Middle frontal gyrus (tissue), 1 donor: ENCODE measurements around the gene FBLN2.
A peak's percentile ranks its signal among the peaks of the same experiment; 100 is the strongest.

Source experiments
- DNase-seq: peaks from one replicate; pipeline ENCODE4 v3.0.0-alpha.2; 2015; ENCODE audit warnings: low spot score; ENCODE audit errors: extremely low spot score

Gene FBLN2

DNA sequence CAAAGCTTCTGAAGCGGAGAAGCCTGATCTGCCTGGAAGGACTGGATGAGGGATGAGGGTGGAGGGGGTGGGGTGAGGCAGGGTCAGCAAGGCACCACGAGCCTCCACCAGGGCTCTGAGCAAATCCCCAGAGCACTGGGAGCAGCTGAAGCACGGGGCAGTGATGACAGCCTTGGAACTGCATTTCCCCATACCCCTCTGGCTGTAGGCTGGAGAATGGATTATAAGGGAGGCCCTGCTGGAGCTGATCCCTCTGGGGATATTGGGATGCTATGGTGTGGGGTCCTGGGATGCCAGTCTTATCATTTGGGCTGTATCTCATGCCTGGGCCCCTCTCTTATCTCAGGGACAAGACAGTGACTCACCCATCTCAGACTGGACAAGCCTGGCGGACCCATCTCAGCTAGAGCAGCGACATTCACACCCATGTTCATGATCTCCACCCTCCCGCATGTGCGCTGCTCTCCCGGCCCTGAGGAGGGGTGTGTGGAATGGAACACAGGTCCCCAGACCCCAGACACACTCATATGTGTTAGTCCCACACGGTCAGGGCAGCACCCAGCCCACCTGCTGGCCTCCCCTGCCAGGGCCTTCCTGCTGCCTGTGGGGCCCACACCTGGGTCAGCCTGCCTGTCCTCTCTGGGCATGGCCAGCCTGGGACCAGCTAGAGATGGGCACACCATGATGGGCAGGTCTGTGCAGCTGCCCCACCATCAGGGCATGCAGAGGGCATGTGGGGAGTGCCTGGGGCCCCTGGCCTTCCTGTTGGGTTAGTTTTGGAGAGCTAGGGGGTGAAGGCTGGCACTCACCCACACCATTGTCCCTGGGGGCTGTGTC is 97.1 kb downstream of the FBLN2 start:
- no peak for DNase-seq

DNA sequence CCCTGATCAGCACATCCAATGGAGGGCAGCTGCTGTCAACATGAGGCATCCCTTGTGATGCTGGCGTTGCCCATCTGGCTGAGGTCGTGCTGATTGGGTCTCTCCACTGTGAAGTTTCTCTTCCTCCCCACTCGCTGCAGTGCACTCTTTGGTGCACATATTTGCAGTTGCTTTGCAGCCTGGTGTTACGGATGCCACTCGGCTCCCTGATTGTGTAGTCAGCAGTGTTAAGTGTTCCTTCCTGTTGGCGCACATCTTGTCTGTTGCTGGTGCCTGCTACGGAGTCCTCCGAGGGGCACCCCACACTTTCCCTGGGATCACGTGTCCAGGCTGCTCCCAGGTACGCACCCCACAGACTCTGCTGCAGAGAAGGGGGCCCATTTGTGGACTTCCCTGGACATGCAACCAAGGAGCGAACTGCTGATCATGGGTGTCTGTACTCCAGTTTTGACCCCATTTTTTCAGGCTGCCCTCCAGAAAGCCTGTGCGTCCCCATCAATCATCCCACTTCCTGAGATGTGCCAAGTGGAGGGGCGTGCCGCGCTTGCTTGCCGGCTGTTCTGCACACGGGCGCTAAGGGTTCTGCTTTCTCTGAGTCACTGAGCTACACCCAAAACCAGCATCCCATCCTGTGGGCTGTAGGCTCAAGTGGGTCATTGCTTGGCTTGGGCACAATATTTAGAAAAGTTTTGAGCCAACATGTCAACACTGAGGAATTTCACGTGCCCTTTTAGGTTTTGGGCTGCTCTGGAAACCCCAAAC is 98.6 kb downstream of the FBLN2 start:
- DNase-seq: no peak

DNA sequence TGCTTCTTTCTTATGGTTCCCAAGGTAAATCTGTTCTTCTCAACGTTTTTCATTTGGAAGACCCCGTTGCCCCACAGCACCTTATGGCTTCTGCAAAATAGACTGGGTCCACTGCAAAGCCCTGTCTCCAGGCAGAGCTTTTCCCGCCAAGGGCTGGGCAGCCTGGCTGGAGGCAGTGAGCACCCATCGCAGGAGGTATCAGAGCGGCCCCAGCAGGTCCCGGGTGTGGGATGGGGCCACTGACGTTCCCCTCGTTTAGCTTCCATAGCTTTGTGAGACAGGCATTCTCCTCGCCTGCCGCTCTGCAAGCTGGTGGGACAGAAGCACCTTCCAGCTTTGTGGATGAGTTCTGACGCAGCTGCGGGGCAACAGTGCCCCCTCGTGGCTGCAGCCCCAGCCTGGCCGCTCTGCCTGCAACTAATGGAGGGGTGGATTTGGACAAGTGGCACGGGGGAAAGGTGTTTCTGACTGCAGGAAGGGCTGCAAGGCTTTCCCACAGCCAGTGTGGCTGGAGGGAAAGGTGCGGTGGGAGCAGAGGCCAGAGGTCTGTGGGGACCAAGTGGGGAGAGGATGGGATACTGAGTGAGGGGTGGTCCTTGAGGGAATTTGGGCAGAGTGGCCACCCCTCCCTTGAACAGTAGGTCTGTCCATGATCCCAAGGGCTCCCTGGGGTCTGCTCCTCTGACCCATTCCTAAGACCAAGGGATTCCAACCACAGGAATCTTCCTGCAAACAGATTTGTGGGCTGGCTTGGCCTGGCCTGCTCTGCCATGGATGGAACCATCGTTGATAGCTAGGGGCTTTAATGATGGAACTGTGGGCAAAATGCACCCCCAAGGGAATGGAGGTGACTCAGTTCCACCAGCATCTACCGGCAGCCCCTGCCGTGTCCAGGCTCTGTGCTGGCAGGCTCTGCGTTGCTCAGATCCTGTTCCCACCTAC is 99.4 kb downstream of the FBLN2 start:
- DNase-seq: peak; percentile 87

DNA sequence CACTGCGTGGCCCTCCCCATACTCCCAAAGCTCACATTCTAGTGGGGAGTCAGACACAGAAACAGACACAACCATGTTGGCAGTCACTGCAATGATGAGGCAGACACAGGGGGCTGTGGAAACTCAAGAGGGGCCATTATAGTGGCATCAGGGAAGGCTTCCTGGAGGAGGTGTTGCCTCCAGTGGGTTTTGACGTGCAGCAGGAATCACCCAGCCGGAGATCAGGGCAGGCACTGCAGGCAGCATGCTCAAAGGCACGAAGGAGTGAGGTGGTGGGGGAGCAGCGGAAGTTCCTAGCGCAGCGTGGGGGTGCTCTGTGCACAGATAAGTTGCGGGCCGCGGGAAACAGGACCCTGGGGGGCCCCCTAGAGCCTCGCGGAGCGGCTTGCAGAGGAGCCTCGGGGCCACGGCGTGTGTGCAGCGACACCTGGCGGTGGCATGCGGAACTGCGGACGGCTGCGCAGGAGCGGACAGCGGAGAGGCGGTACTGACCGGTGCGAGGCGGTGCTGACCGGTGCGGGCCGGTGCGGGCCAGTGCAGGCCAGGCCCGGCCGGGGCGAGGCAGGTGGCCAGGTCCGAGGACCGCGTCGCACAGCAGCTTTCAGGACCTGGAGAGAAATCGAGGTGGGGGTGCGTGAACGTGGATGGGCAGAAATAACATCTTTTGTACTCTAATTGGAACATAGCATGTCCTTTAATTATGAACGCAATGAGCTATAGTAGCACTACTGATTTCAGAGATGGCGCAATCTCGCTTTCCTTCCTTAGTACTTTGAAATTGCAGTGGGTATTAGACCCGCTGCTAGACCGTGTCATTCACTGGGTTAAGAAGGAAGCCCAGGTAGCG is 101.5 kb downstream of the FBLN2 start:
- peak; percentile 58 for DNase-seq

DNA sequence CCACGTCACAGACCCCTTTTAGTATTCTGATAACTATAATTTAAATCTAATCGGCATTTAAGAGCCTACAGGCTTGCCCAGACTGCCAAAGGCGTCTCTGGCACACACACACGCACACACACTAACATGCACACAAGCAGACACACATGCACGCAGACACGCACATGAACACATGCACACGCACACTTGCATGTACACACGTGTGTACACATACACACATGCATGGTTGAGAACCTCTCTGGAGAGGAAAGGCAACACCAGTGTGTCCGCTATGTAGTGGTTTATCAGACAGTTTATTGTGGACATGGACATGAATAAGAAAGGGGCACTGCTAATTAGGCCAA is 102.1 kb downstream of the FBLN2 start:
- DNase-seq: no peak

DNA sequence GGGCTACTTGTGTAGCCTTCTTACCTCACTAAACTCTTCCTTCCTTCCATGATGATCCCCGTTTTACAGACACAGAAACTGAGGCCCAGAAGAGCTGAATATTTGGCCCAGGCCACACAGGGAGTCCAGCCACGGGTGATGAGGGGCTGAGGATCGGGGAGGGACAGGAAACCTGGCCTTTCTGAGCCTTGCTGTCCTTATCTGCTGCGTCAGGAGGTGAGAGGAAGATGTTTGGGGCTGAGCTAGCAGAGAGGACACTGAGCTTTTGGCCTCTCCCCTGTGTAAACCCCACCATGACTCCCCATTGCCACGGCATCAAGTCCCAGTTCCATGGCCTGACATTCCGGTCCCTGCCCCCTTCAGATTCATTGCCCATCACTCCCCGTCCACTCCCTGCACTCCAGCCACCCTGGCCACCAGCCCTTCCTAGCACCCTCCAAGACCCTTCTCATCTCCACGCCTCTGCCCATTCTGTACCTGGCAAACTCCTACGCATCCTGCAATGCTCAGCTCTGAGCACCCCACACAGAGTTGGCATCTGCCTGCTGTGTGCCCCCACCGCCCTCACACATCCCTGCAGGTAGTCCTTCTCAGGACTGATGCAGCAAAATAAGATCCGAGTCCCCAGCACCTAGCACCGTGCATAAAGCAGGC is 103.0 kb downstream of the FBLN2 start:
- DNase-seq: no peak

DNA sequence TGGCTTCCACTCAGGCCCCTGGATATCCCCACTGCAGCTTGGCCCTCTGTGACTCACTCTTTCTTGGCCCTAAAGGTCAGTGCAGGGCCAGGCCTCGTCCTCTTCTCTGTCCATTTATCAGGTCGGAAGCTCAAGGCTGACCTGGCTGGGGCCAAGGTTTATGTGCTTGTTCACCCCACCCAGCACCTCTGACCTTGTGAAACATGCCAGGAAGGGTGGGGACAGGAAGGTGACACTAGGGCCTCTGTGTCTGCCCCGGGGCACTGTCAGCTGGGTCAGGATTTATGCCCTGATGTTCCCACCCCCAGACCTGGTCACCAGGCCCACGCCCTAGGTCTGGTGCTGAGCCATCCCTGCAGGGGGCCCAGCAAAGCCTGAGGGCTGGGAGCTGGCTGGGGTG is 103.8 kb downstream of the FBLN2 start:
- DNase-seq: no peak

DNA sequence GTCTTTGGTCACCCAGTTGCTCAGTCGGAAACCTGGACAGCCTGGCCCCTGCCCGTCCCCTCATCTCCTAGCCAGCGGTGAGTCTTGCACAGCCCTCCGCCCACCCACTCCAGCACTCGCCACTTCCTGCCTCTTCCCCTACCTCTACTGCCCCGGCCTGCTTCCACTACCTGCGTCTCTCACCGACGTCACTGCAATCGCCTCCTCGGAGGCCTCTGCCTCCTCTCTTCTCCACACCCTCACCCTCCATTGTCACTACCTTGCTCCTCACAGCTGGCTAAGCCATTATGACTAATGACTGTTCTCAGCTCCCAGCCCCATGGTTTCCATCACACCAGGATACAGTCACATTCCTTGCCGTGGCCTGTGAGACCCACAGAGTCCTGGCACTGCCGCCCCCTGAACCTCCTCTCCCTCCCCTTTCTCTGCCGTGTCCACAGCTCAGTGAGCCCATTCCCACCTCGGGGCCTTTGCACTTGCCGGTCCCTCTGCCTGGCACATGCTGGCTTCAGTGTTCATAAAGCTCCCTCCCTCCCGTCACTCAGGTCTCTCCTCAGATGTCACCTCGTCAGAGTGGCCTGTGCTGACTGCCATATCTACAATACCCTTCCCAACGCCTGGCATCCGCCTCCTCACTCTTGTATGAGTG is 104.8 kb downstream of the FBLN2 start:
- no peak for DNase-seq

DNA sequence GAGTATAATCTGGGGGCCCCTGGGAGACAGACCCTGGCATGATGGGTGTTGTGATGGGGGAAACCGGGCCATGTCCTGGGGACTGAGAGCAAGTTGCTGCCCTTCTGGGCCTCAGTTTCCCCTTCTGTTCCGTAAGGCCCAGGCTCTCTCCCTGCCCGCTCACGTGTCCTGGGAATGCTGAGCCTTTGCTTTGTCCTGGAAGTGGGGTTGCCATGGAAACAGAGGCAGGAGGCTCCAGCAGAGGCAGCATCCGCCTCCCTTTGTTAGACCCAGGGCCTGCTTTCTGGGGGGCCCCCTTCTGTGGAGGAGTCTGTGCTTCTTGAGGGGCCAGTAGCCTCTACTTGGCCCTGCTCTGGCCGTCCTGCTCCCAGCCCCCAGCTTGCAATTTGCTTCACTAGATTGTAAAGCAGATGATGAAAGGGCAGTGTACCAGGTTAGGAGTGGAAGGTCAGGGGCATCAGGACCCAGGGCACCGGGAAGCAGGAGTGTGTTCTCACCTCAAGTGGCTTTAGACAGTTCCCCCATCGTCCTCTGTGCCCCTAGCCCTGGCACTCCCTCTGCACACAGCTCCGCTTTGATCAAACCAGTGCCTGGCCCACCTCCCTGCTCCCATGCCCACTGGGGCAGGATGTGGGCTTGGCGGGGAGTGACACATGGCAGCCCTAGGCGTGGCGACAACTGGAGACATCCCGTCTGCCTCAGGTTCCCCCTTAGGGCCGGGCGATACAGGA is 105.6 kb downstream of the FBLN2 start:
- no peak for DNase-seq

DNA sequence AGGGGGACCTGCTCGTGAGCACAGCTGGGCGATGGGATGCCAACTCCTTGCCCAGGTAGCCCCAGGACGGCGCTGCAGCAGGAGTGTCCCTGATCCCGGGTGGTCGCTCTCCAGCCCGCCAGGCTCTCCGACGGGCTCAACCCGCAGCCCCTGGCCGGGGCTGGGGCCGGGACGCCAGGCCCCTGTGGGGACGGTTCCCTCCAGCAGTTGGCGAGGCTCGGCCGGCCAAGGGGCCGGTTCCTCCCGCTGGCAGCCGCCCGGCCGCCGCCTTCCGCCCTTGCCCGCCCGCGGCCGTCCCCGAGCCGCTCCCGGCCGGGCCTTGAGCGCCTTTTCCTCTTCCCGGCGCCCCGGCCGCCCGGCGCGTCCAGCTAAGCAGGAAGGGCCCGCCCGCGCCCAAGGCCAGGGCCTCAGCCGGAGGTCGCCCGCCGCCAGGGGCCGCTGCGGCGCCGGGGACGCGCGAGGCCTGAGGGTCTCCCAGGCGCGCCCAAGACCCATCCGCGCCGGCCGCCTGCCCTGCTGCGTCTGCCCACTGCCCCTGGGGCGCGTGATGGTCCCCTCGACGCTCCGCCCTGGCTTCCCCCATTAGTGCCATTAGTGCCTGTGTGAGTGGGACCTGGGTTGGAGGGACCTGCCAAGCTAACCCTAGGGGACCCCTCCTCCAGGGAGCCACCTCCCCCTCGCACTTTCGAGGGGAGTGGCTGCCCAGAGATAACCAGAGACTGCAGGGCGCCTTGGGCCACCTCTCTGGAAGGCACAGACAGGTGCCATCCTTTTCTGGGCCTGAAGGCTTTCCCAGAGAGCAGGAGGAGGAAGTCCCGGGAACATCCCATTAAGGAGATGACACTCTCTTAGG is 106.4 kb downstream of the FBLN2 start:
- no peak for DNase-seq

DNA sequence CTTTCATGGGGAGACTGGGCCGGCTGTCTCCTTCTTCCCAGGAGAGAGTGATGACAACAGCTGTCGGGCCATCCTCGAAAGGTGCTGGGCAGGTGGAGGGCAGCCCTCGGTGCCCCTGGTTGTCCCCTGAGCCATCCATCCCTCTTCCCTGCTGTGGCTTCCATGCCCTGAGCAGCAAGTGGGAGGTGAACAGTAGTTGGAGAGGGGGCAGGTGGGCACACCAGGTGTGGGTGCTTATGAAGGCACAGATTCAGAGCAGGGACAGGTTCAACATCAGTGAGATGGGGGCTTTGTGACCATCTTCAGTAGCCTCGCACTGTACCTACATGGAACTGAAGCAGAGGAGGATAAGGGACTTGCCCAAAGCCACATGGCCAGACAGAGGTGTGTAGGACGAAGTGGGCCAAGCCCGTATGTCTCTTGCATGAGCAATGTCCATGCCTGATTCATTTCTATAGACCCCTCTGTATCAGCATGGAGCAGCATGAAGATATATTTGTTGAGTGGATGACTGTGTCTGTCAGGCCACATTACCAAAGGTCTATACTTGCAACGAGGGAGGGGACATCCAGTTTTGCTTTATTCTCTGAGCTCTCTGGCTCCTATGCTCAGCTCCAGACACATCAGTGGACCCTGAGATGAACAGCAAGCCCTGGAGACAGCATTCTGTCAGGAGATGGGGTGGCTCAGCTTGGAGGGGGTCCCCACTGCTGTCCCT is 107.8 kb downstream of the FBLN2 start:
- no peak for DNase-seq

DNA sequence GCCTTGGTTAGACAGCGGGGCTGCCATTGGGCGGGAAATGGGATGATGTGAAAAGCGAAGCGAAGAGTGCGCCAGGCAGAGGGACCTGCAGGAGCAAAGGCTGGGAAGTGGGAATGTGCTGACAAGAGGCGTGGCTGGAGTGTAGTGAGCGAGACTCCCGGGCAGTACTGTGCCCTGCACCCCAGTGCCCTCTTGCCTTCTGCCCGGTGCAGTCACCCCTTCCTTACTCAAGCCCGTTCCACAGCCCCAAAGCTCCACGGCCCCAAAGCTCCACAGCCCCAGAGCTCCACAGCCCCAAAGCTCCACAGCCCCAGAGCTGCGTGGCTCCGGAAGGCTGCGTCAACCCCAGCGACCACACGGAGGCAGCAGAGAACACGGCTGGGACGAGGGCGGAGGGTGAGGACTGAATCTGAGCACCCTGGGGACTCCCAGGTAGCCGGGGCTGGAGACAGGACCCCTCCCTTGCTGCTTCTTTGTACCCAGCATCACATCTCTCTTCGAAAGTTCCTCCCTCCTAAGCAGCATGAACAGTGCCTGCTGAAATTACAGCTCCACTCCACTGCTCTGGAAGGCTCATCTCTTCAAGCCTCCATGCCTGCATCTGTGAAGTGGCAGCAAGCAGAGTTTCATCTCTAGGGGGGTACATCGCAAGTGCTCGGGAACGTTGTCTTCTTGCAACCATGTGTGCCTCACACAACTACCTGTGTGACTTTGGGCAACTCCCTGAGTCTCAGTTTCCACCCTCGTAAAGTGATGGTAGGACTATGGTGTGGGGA is 108.9 kb downstream of the FBLN2 start:
- DNase-seq: peak; percentile 50

DNA sequence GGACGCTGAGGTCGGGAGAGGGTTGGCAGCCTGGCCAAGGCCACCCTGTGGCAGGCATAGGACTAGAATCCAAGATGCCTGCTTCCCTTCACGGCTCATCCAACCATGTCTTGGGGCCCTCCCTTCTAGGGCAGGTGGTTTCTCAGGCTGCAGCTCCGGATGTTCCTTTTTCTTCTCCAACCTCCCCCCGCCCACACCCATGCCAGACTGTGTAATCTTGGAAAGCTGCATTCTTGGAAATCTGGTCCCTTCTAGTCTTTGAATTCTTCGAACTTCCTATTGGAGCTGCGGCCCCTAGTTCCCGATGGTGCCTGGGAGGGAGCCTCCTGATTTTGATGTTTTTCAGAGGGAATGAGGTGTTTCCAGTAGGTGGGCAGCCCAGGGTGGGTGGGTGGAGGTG is 109.8 kb downstream of the FBLN2 start:
- no peak for DNase-seq

DNA sequence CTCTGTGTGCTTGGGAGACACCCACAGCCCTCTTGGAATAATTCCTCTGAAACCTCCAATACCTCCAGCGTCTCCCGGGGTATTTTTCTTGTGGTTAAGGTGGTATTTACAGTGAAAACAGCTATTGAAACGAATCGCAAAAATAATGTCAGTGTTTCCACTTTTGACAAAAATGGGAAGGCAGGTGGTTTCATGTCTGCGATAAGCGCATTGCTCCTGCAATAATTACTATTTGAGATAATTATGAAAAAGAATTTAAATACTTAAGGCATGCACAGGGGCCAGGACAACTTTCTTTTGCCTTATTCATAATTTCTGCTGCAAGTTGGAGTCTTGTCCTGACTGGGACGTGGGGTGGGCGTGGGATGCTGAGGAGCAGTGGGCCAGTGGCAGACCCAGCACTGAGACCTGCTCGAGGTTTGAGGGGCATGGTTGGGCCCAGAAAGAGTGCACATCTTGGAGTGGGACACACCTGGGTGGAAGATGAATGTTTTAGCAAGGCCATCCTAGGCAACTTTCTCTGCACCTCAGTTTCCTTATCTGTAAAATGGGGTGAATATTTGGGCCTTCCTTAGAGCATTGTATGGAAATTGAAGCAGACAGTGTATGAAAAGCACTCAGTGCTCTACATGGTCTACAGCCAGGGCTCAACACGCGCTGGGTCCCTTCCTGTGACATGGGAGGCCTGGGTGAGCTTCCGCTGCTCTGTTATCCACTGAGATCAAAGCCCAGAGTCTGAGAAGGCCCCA is 110.5 kb downstream of the FBLN2 start:
- no peak for DNase-seq

DNA sequence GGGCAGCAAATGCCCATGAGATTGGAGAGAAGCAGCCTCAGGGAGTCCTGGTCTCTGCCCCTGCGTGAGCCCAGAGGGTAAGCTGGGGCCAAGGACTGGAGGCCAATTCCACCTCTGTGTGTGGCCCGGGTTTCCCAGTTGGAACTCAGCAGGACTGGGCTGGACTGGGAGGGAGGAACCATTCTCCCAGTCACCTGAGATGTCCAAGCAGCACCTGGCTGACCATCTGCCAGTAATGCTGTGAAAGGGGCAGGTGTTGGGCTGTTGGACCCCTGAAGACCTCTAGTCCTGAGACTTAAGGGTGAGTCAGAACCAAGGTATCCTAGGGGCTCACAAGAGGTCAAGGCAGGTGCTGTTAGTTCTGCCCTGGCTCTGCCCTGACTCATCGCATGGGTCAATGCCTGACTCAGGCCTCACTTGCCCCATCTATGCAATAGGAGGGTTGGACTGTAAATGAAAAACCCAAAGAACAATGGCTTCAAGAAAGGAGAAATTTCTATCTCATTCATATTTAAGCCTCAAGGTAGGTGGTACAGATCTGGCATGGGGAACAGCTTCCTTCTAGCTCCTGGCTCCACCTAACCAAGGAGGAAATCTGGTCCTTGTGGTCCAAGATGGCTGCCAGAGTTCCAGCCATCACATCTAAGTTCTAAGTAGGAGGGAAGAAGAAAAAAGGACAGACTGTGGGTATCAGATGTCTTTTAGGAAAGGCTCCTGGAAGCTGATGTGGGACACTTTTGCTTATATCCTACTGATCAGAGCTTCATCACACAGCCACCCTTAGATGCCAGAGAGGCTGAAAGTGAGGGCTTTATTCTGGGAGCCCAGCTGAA is 111.3 kb downstream of the FBLN2 start:
- DNase-seq: no peak
